WTC11 (cell line): ENCODE data around the gene FANCL. TPM values are rescaled to one million over a fixed set of nuclear protein-coding genes. Genes with fewer than 3 reads are reported as not detected.

Experiments used
- ATAC-seq: fragments of 200-7000 bp; cut with Tn5 transposase; 2 replicates; pipeline ENCODE4 v1.10.0; 2021; ENCODE audit warnings: mild to moderate bottlenecking, moderate library complexity
- CTCF ChIA-PET: fragments of 300-600 bp; sonication (Branson Sonifier 250); formaldehyde crosslinking; loops from one replicate; lab custom pipeline; 2021; ENCODE audit warnings: antibody characterized with exemption; lab: Charles Lee
- POLR2A ChIA-PET: fragments of 350-600 bp; sonication (Branson Sonifier 250); formaldehyde crosslinking; loops from one replicate; lab custom pipeline; 2021; ENCODE audit warnings: antibody characterized with exemption; lab: Charles Lee
- DNase-seq: peaks from one replicate; pipeline ENCODE4 v3.0.0; 2021; ENCODE audit warnings: low spot score
- H3K27ac Mint-ChIP-seq: 2 replicates; pipeline ENCODE4 v1.8.0; 2021; ENCODE audit warnings: mixed read lengths
- H3K27me3 Mint-ChIP-seq: 2 replicates; pipeline ENCODE4 v1.8.0; 2021; ENCODE audit warnings: low read depth, mild to moderate bottlenecking, moderate library complexity, mixed read lengths
- H3K36me3 Mint-ChIP-seq: 2 replicates; pipeline ENCODE4 v1.8.0; 2021; ENCODE audit warnings: mixed read lengths
- H3K4me1 Mint-ChIP-seq: 2 replicates; pipeline ENCODE4 v1.8.0; 2022; ENCODE audit warnings: mixed read lengths
- H3K4me3 Mint-ChIP-seq: 2 replicates; pipeline ENCODE4 v1.8.0; 2021; ENCODE audit warnings: mild to moderate bottlenecking, moderate library complexity, mixed read lengths
- H3K9me3 Mint-ChIP-seq: 2 replicates; pipeline ENCODE4 v1.8.0; 2021; ENCODE audit warnings: mixed read lengths
- AFF4 ChIP-seq: sonication (generic); formaldehyde crosslinking; IDR thresholded peaks from 2 replicates; pipeline ENCODE4 v1.8.1; 2023; ENCODE audit warnings: mild to moderate bottlenecking, missing genetic modification reagents, borderline replicate concordance
- ATF3 ChIP-seq: sonication (generic); formaldehyde crosslinking; conservative IDR thresholded peaks from 2 replicates; pipeline ENCODE4 v1.8.1; 2022; ENCODE audit warnings: mild to moderate bottlenecking, missing genetic modification reagents
- ATF6 ChIP-seq: sonication (generic); formaldehyde crosslinking; IDR thresholded peaks from 2 replicates; pipeline ENCODE4 v1.8.1; 2023; ENCODE audit warnings: mild to moderate bottlenecking, missing genetic modification reagents
- ELF4 ChIP-seq: sonication (generic); formaldehyde crosslinking; IDR thresholded peaks from 2 replicates; pipeline ENCODE4 v1.8.1; 2022; ENCODE audit warnings: low read depth, mild to moderate bottlenecking, moderate library complexity, missing genetic modification reagents
- ESRRA ChIP-seq: sonication (generic); formaldehyde crosslinking; IDR thresholded peaks from 2 replicates; pipeline ENCODE4 v1.8.1; 2022; ENCODE audit warnings: mild to moderate bottlenecking, missing genetic modification reagents, borderline replicate concordance
- MXD4 ChIP-seq: fragments of 250-450 bp; sonication (Bioruptor Pico); IDR thresholded peaks from 2 replicates; pipeline ENCODE4 v1.8.0; 2021; ENCODE audit warnings: mild to moderate bottlenecking, moderate library complexity, borderline replicate concordance
- NFATC4 ChIP-seq: fragments of 250-450 bp; sonication (Bioruptor Pico); IDR thresholded peaks from 2 replicates; pipeline ENCODE4 v1.9.0; 2021; ENCODE audit warnings: mild to moderate bottlenecking
- NR1H2 ChIP-seq: sonication (generic); formaldehyde crosslinking; IDR thresholded peaks from 2 replicates; pipeline ENCODE4 v1.9.0; 2021; ENCODE audit warnings: mild to moderate bottlenecking, moderate library complexity, missing genetic modification reagents
- USF1 ChIP-seq: sonication (generic); formaldehyde crosslinking; IDR thresholded peaks from 2 replicates; pipeline ENCODE4 v1.8.0; 2022; ENCODE audit warnings: mild to moderate bottlenecking, missing genetic modification reagents
- ZNF317 ChIP-seq: sonication (generic); formaldehyde crosslinking; IDR thresholded peaks from 2 replicates; pipeline ENCODE4 v1.8.1; 2023; ENCODE audit warnings: low read depth, mild to moderate bottlenecking, moderate library complexity, missing genetic modification reagents, borderline replicate concordance
- total RNA-seq: library from RNA; stranded (reverse); gene quantifications from 3 replicates; pipeline ENCODE4 v1.2.3, GENCODE V29; 2021
- TF ChIP-seq, protein P1 (sequence below): fragments of 250-450 bp; sonication (Bioruptor Pico); conservative IDR thresholded peaks from 2 replicates; pipeline ENCODE4 v1.9.0; 2021; ENCODE audit warnings: mild to moderate bottlenecking
- TF ChIP-seq, protein P2 (sequence below): sonication (generic); formaldehyde crosslinking; IDR thresholded peaks from 2 replicates; pipeline ENCODE4 v1.8.0; 2023; ENCODE audit warnings: missing genetic modification reagents, mild to moderate bottlenecking, borderline replicate concordance
- TF ChIP-seq, protein P3 (sequence below): sonication (generic); formaldehyde crosslinking; IDR thresholded peaks from 2 replicates; pipeline ENCODE4 v1.8.1; 2023; ENCODE audit warnings: mild to moderate bottlenecking, missing genetic modification reagents, moderate library complexity

The FANCL gene
- total RNA-seq, 1 experiment from 2014 or later: 38.8 TPM

DNA sequence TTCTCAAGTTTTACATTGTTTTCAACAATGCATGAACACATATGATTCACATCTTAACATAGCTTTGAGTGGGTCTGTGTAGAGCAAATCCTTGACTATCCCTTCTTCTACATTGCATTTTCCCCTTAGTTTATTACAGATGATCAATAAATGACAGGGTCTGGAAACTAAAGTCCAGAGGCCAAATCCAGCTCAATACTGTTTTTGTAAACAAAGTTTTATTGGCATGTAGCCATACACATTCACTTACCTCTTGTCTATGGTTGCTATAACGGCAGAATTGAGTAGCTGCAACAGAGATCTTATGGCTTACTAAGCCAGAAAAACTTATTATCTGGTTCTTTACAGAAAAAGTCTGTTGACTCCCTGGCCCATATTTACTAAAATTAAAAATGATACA lies 12.8 kb downstream of the FANCL start (continued):
- no peak for TF ChIP-seq USF1
- no peak for TF ChIP-seq NR1H2 (CRISPR knock-in tag)
- TF ChIP-seq, all 79 proteins: peak for 0

DNA sequence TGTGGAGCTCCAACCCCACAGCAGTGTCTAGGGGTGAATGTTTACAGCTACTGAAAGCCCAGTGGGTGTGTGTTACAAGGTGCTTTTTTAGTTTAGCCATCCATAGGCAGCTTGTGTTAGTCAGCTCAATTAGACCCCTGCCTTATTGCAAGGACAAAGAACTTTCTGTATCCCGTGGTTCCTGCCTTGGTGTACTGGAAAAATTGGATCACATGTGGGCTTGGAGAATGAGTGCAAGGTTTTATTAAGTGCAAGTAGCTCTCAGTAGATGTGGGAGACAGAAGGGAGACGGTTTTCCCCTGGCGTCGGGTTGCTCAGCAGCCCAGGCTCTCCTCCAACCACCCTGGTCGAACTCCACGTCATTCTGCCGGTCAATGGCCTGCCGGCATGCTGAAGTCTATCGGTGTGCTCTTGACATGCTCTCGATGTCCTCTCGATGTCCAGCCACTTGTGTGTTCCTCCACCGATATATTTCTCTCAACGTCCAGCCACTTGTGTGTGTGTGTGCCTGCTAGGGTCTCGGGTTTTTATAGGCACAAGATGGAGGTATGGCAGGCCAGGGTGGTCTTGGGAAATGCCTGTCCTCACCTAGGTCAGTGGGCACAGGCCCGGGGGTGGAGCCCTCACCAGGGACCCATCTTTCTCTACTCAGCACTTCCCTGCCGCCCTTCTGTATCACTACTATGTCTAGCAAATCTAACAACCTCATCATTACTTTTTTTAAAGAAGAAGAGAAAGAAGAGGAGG lies 13.8 kb downstream of the FANCL start:
- Mint-ChIP-seq H3K4me1 (peaks cover 16% of the 10 kb centered on the region), H3K36me3 (peaks cover 22% of the 10 kb centered on the region), H3K27me3 (no peaks in the 10 kb centered on the region), H3K9me3 (no peaks in the 10 kb centered on the region), H3K27ac (peak overlapping the region; percentile 12), H3K4me3 (no peak overlapping the region)
- peak; percentile 39; the same call in 1 of the 2 replicates for ATAC-seq
- ChIA-PET POLR2A (no interaction called here), CTCF (no interaction called here)
- DNase-seq: no peak
- TF ChIP-seq ZNF317 (CRISPR knock-in tag) (no peak), MXD4 (CRISPR knock-in tag) (no peak), ELF4 (CRISPR knock-in tag) (no peak), ESRRA (CRISPR knock-in tag) (no peak), AFF4 (CRISPR knock-in tag) (no peak), ATF6 (no peak), NFATC4 (no peak), ATF3 (CRISPR knock-in tag) (no peak)
- TF ChIP-seq, protein P1, sequence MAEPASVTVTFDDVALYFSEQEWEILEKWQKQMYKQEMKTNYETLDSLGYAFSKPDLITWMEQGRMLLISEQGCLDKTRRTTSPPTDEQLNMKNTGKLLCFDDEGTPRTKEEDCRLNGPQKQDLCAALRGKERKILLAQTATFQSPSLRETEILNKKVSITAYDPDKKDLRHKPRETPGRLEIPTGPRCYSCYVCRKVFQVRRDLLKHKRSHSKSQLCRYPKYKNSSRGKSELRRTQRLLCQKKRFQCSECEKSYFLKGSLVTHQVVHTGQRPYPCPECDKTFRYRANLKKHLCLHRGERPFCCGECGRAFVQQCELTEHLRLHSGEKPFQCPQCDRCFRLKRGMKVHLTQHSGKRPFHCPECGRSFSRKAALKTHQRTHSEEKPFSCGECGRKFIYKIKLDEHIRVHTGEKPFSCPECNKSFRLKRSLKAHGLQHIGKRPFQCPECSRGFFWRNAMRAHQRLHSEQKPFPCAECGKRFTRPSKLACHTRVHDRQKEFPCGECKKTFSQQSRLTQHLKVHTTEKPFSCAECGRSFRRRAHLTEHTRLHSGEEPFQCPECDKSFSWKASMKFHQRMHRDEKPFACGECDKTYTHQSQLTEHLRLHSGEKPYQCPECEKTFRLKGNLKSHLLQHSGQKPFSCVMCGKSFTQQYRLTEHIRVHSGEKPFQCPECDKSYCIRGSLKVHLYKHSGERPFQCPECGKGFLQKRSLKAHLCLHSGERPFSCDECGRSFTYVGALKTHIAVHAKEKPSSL (CRISPR knock-in tag): no peak
- TF ChIP-seq, protein P2, sequence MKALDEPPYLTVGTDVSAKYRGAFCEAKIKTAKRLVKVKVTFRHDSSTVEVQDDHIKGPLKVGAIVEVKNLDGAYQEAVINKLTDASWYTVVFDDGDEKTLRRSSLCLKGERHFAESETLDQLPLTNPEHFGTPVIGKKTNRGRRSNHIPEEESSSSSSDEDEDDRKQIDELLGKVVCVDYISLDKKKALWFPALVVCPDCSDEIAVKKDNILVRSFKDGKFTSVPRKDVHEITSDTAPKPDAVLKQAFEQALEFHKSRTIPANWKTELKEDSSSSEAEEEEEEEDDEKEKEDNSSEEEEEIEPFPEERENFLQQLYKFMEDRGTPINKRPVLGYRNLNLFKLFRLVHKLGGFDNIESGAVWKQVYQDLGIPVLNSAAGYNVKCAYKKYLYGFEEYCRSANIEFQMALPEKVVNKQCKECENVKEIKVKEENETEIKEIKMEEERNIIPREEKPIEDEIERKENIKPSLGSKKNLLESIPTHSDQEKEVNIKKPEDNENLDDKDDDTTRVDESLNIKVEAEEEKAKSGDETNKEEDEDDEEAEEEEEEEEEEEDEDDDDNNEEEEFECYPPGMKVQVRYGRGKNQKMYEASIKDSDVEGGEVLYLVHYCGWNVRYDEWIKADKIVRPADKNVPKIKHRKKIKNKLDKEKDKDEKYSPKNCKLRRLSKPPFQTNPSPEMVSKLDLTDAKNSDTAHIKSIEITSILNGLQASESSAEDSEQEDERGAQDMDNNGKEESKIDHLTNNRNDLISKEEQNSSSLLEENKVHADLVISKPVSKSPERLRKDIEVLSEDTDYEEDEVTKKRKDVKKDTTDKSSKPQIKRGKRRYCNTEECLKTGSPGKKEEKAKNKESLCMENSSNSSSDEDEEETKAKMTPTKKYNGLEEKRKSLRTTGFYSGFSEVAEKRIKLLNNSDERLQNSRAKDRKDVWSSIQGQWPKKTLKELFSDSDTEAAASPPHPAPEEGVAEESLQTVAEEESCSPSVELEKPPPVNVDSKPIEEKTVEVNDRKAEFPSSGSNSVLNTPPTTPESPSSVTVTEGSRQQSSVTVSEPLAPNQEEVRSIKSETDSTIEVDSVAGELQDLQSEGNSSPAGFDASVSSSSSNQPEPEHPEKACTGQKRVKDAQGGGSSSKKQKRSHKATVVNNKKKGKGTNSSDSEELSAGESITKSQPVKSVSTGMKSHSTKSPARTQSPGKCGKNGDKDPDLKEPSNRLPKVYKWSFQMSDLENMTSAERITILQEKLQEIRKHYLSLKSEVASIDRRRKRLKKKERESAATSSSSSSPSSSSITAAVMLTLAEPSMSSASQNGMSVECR (CRISPR knock-in tag): no peak
- TF ChIP-seq, protein P3, sequence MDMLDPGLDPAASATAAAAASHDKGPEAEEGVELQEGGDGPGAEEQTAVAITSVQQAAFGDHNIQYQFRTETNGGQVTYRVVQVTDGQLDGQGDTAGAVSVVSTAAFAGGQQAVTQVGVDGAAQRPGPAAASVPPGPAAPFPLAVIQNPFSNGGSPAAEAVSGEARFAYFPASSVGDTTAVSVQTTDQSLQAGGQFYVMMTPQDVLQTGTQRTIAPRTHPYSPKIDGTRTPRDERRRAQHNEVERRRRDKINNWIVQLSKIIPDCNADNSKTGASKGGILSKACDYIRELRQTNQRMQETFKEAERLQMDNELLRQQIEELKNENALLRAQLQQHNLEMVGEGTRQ (CRISPR knock-in tag): no peak
